A673 (cell line): ENCODE data around the gene NARF.

Experiments
- CTCF ChIP-seq: fragments of 300-800, 200-600 bp; sonication (generic); conservative IDR thresholded peaks from 2 replicates; pipeline ENCODE4 v1.5.1; 2017; ENCODE audit warnings: low read depth, mild to moderate bottlenecking, antibody characterized with exemption, low read length, moderate library complexity, mixed read lengths
- EZH2 ChIP-seq: fragments of 200-600 bp; sonication (generic); IDR thresholded peaks from 2 replicates; pipeline ENCODE4 v1.6.1; 2017; ENCODE audit warnings: borderline replicate concordance, low read depth, mild to moderate bottlenecking, mixed read lengths, antibody characterized with exemption, low read length; ENCODE audit not compliant: poor library complexity, severe bottlenecking

- TF ChIP-seq EZH2 (no peak), CTCF (no peak)
Observed at GRCh38 chr17:82486231-82487094, 27.9 kb downstream of the NARF start.
